Inflammatory macrophage (primary cell): ENCODE measurements around the gene FOXP4.
"Not testable (repeated sequence)": the region's sequence is repeated elsewhere in the genome, so short reads cannot be mapped to it uniquely, and the experiment has no call there.

Source experiments
- DNase-seq, 2 donors: peaks; one replicate each; pipeline ENCODE4 v3.0.0-alpha.2; 2020 to 2022

FOXP4 gene

DNA sequence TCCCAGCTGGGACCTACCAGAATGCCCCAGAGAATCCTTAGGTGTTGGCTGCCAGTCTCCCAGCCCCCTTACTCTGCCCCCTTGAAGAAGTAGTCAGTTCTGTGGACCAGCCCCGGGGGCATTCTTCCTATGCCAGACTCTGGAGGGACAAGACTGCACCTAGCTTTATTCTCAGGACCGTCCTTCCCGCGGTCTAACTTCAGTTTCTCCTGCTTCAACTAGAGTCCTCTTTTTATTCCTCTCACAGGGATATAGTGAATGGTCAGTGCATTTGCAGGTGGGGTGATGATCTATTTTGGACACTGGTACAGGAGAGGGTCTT is 56.2 kb downstream of the FOXP4 start:
- DNase-seq, result no peak

DNA sequence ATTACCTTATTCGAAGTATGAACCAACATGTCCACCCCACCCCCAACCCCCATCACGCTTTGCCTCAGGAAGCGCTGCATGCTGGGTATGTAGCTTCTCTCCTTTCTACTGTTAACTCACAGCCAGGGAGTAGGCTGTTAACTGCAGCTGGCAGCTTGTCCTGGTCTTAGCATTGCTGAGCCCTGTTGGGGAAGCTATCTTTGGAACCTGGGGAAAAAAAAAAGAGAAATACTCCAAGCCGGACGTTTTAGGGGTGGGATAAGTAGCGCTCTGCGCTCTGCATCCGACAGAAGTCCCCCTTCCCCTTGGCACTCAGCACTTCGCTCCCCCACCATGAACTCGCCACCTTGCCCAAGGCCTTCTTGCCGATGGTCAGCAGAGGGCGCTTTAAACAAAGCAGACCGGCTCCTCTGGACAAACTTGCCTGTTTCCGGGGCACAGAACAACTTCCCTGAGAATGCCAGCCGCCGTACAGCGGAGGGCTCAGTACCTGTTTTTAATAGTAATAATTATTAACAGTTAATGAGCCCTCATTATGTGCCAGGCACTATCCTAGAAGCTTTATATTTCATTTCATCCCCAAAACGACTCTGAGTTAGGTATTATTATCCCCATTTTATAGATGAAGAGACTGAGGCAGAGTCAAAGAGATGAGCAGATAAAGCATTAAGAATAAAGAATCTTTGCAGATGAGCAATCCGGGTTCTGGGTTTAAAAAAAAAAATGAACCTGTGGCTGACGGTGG is 56.9 kb downstream of the FOXP4 start:
- DNase-seq, result peak; percentile 77 to 79

DNA sequence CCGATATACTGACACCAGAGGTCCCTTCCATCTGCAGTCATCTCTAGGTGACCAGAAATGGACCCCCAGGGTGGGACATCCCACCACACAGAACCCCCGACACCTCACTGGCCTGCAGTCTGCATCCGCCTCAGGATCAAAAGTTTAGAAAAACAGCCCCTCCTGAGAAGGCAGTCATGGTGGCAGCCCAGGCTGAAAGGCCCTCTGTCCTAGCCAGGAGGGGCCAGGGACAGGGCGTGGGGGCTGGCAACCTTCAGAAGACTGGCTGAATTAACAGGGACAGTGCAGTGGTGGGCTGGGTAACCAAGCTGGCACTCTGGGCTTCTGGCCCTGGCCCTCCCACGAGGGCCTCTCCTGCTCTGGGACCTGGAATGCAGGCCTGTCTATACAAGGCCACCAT is 57.8 kb downstream of the FOXP4 start:
- DNase-seq, result no peak

DNA sequence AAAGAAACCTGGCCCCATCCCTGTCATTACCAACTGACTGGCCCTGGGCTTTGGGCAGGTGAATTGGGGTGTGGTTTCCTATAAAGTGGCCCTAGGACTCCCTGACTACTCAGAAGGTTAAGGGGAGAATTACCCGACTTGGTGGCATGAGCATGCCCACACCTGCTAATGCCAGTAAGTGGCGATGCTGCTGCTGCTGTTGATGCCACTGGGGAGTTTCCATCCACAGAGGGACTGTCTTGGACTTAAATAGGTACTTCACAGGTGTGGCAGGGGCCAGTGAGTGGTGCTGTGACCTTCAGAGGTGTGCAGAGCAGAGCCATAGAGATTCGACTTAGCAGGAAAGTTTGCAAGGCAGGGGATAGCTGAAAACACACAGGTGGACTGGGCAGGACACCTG is 59.5 kb downstream of the FOXP4 start:
- DNase-seq, result no peak

DNA sequence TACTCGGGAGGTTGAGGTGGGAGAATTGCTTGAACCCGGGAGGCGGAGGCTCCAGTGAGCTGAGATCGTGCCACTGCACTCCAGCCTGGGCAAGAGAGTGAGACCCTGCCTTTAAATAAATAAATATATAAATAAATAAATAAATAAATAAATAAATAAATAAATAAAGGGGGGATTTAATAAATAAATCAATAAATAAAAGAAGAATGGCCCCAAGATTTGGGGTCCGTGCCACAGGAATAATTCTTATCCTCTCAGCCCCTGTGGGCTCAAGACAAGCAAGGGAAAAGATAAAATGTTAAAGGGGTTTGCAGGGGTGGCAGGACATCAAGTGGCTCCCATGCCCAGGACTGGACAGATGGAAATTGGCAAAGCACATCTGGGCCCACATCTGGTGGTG is 60.9 kb downstream of the FOXP4 start:
- DNase-seq, result no peak

DNA sequence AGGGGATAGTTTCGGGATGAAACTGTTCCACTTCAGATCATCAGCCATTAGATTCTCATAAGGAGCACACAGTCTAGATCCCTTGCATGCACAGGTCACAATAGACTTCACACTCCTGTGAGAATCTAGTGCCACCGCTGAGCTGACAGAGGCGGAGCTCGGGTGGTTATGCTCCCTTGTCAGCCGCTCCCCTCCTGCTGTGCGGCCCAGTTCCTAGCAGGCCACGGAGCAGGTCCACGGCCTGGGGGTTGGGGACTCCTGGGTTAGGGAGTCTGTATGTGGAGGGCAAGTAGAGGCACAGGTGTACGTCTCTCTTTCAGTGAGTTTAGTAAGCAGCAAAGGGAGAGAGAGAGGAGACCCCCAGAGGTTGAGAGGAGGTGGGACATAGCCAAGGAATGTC is 61.6 kb downstream of the FOXP4 start:
- DNase-seq, result no peak

DNA sequence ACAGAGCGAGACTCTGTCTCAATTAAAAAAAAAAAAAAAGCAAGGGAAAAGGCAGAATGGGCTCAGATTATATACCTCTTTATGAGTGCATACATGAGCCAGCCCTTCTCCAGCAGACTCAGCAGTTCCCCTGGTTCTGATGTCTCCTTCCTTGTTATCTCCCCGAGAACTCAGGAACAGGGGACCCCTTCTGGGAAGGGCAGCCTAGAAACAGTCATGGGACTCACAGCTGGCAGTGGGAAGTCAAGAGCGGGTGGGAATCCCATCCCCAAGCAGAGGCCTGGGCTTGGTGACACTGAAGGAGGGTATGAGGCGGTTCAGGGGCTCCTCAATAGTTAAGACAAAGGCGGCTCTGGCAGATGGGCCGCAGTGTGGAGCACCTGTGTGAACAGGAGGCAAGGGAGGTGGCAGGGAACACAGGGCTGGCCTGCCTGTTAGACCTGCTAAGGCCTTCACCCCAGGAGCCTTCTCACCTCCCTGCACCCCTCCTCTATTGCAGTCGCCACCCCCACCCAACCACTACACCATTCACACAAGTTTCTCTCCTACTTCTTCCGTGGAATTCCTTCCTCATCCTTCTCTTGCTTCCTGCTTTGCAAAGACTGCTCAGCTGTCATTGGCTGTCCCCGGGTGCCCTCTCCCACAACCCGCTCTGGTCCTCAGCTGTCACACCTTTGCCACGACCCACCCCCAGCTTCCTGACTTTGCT is 62.4 kb downstream of the FOXP4 start:
- no peak for DNase-seq

DNA sequence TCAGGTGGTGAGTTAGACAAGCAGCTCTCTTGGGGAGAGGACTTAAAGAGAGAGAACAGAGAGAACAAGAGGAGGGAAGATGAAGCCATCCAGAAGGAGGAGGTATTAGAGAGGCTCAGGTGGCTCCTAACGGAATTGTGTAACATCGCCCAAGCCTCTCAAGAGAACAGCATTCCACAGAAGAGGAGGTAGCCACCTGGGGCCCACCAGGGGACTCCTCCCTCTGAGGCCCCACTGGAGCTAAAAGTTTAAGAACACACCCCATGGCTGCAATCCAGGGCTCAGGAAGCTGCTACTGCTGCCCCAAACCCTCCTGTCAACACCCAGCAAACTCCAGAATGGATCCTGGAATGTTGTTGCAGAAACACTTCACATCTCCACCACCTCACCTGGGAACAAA is 68.5 kb downstream of the FOXP4 start:
- no peak for DNase-seq

DNA sequence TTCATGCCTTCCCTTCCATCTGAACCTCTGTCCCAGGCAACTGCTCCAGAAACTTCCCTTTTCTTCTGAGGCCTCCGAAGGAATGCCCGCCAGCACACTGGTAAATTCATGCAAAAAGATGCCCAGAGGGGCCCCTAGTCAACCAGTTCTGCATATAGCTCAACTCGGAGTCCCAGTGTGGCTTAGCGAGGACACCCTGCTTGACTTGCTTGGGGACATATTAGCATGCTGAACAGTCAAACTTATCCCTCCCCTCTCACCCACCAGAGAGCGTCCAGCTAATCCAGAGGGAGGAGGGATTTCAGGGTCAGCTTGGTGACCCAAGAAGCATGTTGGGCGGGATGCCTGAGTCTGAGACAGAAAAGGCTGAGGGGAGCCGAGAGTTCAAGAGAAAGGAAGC is 69.1 kb downstream of the FOXP4 start:
- no peak for DNase-seq

DNA sequence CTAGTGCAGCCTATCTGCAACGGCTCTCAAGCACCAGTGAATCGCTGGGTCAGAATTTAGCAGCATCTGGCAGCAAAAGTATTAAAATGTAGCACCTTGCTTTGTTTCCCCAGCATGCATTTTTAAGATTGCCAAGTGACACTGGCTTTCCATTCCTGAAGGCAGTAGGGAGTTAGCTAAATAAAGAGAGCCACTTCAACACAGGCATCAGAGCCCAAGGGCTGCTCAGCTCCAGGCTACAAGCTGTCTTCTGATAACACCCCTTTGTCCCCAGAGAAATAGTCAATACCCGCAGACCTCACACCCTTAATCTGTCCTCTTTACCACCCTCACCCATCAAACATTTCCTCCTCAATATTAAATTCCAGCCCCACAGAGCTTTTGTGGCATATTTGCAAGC is 72.4 kb downstream of the FOXP4 start:
- DNase-seq, result no peak

DNA sequence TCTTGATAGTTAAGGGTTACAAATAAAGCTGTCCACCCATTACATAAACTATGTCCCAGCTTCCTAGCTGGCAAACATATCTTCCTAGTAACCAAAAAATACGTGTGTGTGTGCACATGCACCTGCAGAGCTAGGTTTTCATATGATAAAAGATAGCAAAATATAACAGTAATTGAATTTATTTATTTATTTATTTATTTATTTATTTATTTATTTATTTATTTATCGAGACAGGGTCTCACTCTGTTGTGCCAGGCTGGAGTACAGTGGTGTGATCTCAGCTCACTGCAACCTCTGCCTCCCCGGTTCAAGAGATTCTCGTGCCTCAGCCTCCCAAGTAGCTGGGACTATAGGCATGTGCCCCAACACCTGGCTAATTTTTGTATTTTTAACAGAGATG is 73.0 kb downstream of the FOXP4 start:
- DNase-seq, result not testable (repeated sequence)

DNA sequence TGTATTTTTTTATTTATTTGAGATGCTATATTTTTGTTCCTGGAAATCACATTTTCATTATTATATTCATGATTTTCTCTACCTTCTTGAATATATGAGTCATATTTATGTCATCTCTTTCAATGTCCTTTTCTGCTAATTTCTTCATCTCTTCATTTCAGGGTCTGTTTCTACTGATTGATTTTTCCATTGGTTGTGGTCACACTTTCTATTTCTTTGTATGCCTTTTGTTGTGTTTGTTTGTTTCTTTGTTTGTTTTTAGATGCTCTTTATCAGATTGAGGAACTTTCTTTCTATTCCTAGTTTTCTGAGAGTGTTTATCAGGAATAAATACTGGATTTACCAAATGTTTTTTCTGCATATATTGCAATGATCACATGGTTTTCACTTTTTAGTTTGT is 75.2 kb downstream of the FOXP4 start:
- no peak for DNase-seq

DNA sequence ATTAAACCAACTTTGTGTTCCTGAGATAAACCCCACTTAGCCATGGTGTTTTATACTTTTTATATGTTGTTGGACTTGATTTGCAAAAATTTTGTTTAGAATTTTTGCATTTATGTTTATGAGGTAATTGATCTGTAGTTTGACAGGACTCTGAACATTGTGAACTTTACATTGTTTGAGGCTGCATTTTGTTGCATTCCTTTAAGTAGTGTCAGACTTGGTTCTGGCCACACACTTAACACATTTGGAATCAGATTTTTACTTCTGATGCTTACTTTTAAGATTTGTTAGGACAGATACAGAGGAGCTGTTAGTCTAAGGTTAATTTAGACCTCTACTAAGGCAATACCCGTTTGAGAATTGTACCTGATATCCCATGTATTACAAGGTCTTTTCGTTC is 75.6 kb downstream of the FOXP4 start:
- no peak for DNase-seq

DNA sequence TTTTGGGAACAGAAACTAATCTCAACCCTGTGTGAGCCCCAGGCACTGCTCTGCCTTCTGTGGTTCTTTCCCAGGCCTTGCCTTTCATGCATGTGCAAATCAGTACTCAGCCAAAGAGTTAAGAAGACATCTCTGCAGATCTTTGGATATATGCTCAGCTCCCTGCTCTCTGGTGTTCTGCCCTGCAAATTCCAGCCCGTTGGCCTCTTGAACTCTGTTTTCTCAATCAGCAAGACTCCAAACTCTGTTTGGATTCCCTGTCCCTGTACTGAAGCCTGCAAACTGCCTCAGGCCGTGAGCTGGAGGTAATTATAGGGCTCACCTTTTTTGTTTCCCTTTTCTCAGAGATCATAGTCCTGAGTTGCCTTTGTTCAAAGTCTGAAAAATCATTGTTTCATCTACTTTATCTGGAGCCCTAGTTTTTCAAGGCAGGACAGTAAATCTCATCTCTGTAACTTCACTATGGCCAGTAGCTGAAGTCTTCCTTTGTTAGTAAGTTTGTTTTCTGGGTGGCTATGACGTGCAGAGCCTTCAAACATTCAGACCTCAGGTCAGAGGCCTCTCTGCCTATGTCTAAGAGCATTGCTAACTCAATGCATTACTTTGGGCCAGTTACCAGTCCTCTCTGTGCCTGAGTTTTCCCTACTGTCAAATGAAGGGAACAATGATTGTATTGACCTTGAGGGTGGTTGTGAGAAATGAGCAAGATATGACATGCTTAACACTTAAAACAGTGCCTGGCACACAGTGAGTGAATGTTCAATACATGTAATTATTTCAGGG is 76.2 kb downstream of the FOXP4 start:
- no peak for DNase-seq

DNA sequence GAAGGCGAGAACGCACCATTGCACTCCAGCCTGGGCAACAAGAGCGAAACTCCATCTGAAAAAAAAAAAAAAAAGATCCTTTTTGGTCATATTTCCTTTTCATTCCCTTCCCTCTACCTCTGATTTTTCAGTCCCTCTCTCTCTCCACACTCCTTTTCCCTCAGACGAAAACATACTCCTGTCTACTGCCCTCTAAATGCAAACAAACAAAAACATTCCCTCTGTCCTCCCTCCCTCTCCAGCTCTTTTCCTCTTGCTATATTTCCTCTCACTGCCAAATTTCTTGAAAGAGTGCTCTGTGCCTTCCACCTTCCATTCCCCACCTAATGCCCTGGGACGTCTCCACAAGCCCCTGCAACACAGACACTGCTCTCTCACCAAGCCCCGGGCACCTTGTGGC is 77.1 kb downstream of the FOXP4 start:
- no peak for DNase-seq

DNA sequence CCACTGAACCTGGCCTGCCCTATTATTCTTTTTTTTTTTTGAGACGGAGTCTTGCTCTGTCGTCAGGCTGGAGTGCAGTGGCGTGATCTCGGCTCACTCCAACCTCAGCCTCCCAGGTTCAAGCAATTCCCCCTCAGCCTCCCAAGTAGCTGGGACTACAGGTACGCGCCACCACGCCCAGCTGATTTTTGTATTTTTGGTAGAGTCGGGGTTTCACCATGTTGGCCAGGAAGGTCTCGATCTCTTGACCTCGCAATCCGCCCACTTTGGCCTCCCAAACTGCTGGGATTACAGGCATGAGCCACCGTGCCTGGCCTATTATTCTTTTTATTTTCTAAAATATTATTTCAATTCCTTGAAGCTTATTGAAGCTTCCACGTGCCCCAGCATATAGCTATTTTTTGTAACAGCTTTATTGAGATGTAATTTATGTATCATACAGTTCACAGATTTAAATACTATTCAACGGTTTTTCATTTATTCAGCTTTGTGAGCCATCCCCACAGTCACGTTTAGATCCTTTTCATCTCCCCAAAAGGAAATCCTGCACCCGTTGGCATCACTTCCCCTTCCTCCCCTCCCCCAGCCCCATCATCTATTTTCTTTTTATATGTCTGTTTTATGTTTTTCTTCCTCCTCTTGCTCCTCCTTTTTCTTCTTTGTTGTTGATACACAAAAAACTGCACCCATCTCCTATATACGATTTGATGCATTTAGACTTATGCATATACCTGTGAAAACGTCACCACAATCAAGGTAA is 78.6 kb downstream of the FOXP4 start:
- no peak for DNase-seq

DNA sequence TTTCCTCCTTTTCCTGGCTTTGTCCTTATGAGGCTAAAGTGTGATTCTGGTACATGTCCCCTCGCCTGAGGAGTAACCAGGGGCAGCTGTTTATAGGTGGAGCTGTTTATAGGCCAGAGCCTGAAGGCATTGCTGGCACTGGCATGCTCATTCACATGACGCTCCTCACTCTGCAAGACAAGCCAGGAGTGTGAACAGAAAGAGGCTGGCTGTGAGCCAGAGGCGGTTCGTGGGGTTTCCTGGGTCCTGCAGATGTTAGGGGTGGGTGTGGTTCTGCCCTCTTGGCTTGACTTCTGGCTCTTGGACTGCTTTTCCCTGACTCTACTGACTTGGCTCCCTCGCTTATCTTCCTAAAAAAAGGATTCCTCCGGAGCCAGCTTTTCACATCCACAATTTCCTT is 79.3 kb downstream of the FOXP4 start:
- DNase-seq, result no peak

DNA sequence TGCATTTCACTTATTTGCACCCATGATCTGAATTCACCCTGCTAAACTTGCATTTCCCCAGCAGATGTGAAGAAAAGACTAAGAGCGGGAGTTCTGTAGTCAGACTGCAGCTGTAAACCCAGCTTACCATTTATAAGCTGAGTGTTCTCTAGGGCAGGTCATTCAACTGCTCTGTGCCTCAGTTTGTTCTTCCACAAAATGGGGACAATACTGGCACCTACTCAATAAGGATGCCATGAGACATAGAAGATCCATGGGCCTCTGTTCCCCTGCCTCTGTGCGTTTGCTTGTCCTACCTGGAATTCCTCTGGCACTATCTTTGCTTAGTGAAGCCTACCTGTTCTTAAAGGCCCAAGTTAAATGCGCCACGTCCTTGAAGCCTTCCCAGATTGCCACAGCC is 79.8 kb downstream of the FOXP4 start:
- DNase-seq, result no peak

DNA sequence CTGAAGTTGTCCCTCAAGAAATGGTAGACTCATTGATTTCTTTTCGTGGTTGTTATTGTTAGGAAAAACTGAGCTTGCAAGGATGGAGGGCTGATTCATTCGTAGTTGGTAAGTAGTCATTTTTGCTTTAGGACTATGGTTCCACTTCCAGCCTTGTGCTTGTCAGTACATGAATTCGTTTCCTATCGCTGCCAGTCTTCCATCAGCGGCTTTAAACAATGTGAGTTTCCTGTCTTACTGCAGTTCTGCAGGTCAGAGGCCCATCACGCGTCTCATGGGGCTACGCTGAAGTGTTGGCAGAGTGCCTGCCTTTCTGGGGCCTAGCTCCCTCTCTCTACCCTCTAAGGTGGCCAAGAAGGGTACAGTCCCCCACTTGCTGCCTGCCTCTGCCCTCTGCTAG is 80.7 kb downstream of the FOXP4 start:
- DNase-seq, result no peak

DNA sequence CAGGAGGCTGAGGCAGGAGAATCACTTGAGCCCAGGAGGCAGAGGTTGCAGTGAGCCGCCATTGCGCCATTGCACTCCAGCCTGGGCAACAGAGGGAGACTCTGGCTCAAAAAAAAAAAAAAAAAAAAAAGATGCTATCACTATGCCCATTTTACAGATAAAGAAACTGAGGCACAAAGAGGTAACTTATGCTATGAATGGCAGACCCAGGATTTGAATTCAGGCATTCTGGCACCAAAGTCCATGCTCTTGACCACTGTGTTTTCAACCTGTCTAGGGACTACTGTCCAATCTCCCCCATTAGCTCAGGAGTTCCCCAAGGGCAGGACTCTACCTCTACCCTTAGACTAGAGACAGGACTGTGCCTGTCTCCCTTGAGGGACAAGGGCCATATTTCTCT is 82.9 kb downstream of the FOXP4 start:
- DNase-seq, result no peak

DNA sequence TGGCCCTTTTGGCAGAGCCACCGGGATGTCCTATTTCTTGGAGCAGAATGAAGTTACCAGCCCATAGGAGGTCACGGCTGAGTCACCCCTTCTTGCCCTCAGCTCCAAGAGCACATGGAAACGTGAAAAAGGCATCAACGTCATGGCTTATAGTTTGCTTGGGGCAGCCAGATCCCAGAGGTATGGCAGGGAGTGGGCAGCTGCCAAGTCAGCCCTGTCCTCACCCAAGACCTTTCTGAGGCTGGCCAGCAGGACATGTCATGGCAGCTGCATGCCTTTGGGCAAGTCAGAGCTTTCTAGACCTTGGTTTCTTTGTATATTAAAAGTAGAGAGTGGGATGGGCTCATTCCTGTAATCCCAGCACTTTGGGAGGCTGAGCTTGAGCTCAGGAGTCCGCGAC is 83.9 kb downstream of the FOXP4 start:
- DNase-seq, result no peak

DNA sequence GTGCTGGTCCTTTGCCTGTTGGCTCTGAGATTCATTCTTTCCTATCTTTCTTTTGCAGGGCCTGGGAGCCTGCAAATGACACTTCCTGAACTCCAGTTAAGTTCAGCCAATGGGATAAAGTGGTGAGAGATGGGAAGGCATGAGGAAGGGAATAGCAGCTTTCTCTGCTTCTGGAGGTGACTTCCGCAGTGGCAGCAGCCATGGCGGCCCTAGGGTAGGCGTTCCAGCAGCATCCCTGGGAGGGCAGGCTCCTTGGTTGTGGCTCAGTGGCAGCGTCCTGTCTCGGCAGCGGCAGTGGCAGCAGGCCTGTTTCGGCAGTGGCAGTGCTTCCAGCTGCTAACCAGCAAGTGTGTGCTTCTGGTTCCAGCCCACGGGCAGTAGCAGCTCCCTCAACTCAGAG is 84.8 kb downstream of the FOXP4 start:
- DNase-seq, result no peak

DNA sequence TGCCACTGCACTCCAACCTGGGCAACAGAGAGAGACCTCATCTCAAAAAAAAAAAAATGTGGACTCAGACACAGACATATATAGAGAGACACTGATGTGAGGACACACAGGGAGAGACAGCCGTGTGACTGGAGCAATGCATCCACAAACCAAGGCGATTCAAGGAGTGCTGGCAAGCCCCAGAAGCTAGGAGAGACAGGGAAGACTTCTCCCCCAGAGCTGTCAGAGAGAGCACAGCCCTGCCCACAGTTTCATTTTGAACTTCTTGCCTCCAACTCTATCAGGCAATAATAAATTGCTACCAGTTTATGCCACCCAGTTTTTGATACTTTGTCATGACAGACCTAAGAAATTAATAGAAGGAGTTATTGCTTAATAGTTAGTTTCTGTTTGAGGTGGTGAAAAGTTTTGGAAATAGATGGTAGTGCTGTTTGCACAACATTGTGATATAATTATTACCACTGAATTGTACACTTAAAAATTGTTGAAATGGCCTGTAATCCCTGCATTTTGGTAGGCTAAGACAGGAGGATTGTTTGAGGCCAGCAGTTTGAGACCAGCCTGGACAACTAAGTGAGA is 87.0 kb downstream of the FOXP4 start:
- no peak for DNase-seq
